GM19239 (cell line): ENCODE measurements around the gene CTBP1.

Source experiments
- DNase-seq: peaks from one replicate; pipeline ENCODE4 v3.0.0; 2011; ENCODE audit warnings: low spot score; ENCODE audit not compliant: insufficient read length
- FAIRE-seq: peaks from 2 replicates; lab custom pipeline; 2011; peaks lifted over from hg19 to GRCh38; lab: Jason Lieb, UNC

CTBP1 gene

DNA sequence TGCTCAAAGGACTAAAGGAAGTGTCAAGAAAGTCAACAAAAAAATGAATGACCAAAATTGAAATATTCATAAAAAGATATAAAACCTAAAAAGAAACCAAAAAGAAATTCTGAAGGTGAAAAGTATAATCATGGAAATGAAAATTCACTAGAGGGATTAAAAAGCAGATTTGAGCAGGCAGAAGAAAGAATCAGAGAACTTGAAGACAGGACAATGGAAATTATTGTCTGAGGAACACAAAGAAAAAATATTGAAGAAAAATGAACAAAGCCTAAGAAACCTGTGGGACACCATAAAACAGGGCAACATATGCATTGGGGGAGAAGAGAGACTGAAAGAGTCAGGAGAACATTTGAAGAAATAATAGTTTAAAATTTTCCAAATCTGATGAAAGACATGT is 66.6 kb downstream of the CTBP1 start:
- DNase-seq (no peak), FAIRE-seq (no peak)

DNA sequence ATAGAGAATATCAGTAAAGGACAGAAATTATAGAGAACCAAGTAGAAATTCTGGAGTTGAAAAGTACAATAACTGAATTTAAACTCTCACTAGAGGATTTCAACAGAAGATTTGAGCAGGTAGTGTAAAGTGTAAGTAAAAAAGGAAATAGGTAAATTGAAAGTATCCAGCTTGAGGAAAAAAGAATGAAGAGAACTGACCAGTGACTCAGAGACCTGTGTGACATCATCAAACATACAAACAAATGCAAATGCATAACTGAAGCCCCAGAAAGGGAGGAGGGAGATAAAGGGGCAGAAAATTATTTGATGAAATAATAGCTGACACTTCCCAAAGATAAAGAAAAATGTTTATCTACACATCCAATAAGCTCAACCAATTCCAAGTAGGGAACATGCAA is 68.3 kb downstream of the CTBP1 start:
- FAIRE-seq (no peak), DNase-seq (no peak)

DNA sequence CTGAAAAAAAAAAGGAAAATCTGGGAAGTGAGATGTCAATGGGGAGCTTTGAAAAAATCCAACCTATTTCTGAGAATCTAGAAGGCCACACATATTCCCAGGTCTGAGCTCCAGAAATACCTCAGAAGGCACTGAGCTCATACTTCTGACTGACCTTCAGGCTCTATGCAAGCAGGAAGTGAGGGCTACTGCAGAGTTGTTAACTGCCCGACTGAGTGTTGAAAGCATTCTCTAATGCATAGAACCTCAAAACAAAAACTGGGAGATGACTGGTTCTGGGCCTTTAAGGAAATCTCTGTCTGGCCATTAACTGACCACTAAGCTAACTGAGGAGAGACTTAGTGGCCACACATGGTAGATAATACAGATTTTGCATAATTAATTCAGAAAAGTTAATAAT is 69.0 kb downstream of the CTBP1 start:
- DNase-seq (no peak), FAIRE-seq (no peak)

DNA sequence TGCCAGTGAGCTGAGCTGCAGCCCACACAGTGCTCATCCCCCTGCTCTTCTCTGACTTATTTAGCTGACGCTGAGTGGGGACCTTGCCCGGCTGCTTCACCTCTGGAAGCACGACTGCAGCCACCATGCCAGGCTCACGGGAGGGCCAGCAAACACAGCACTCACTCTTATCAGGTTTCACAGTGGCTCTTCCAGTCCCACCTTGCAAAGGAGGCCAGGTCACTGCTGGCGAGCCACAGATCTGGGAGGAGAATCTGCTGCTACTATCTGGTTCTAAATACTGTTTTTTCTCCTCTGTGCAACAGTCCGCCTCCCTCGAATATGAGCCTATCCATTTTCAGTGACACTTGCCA is 69.9 kb downstream of the CTBP1 start:
- FAIRE-seq (no peak), DNase-seq (no peak)

DNA sequence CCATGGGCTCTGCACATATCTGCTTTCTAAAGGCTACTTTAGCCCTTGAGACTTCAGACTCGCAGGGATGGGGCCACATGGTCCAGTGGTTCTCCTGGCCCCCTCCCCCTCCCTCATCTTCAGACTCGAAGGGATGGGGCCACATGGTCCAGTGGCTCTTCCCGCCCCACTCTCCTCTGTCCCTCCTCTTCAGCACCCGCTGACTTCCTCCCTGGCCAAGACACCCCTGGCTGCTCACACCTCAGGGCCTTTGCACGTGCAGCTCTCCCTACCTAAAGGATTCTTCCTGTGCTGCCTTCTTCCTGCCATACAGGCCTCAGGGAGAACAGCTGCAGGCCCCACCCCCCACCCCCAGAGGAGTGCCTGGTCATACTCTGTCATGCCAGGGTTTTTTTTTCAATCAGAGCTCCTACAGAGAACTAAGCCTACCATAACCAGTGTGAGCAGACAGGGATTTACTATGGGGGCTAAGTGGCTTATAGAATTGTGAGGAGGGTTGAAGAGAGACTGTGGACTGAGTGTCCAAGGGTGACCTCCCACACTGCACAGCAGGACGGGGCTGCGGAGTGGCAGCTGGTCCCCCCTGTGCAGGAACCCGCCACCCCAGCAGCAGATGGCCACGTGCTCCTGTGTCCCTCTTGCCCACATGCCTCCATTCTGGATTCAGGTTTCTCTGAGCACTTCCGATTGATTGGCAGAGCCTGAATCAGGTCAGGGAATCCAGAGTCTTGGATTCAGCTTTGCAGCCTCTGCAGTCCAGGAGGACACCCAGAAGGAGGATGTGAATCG is 70.4 kb downstream of the CTBP1 start:
- FAIRE-seq (no peak), DNase-seq (no peak)

DNA sequence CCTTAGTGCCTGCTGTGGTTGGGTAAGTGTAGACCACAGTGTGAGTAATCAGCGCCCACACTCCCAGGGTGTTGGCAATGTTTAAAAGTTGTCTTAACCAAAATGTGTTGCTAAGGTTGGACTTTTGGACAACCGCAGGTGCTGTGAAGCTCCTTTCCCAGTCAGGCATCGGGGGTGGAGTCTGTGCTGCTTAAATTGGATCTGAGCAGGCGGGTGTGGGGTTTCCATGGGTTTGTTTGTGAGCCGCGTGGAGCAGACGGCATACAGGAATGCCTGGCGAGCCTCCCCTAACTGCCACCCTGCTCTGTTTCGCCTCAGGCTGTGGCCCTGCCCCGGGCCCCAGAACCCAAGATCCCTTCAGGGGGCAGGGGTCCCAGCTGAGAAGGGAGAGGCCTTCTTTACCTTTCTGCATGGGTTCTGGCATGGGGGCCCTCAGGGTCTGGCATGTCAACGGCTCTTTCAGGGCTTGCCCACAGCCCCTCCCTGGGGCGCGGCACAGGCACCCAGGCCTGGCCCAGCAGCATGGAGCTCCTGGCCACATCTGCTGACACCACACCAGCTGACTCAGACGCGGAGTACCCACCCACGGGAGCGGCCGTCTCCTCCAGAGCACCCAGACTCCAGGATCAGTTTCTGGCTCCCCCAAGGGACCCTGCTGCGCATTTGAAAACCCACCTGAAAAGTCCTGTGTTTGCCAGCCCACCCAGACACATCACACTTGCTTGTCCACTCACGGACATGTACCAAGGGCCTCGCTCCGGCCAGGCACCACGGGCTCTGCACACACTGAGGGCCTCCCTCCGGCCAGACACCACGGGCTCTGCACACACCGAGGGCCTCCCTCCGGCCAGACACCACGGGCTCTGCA is 71.4 kb downstream of the CTBP1 start:
- FAIRE-seq = no peak
- no peak for DNase-seq

DNA sequence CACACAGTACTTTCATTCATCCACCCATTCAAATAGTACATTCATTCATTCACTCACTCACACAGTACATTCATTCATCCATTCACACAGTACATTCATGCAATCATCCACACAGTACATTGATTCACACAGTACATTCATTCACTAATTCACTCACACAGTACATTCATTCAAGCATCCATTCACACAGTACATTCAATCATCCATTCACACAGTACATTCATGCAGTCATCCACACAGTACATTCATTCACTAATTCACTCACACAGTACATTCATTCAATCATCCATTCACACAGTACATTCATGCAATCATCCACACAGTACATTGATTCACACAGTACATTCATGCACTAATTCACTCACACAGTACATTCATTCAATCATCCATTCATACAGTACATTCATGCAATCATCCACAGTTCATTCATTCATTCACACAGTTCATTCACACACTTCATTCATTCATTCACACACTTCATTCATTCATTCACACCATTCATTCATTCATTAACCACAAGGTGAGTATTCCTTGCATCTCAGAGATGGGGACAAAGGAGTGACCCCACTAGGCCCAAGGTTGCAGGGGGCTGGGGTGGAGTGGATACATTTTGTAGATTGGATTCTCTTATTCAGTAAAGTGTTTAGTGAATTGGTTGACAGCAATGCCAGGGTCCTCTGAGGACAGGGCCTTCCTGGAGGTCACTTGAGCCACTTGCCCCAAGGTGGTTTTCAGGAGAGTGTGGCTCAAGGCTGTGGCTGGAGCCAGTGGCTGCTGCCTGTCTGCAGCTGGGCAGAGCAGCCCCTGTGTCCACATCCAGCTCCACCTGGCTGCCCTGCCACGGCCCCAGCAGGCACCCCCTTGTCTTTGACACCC is 72.3 kb downstream of the CTBP1 start:
- DNase-seq (no peak), FAIRE-seq (no peak)

DNA sequence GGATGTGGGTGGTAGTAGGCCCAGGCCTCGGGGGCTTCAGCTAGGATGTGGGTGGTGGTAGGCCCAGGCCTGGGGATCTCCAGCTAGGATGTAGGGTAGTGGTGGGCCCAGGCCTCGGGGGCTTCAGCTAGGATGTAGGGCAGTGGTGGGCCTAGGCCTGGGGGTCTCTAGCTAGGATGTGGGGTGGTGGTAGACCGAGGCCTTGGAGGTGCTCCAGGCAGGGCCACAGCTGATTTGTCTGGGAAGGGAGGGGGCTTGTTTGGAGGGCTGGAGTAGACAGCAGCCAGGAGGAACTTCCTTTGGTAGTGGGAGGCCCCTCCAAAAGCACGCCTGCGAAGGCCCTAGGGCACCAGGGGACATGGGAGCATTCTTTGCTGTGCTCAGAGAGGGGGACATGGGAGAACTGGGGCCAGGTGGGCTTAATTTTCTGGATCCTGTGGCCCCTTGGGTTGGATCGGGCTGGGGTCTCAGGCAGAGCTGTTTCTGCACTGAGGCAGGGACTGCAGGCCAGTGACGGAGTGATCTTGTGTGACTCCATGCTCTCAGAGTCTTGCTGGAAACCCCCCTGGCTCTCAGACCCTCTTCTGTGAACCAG is 73.2 kb downstream of the CTBP1 start:
- FAIRE-seq = no peak
- no peak for DNase-seq

DNA sequence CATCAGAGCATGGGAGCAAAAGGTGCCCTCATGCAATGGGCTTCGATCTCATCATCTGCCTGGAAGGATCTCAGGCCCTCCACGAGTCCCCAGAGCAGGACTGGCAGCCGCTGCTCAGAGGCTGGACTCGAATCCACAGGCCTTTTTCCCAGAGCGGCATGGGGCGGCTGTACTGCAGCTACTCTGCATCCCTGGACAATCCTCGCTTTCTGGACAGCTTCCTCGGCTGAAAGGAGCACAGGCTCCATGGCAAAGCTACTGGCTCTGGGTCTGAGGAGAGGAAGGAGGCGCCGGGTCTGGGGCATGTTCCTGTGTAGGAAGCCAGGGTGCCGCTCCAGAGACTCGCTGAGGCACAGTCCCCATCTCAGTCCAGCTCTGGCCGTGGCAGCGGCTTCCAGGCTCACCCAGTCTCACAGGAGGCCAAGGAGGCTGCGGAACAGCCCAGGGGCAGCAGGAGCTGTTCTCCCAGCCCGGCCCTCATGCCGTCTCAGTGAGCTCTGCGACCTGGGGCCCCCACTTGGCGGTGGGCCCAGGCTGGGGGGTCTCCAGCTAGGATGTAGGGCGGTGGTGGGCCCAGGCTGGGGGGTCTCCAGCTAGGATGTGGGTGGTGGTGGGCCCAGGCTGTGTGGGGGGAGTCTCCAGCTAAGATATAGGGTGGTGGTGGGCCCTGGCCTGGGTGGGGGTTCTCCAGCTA is 73.8 kb downstream of the CTBP1 start:
- FAIRE-seq (no peak), DNase-seq (no peak)

DNA sequence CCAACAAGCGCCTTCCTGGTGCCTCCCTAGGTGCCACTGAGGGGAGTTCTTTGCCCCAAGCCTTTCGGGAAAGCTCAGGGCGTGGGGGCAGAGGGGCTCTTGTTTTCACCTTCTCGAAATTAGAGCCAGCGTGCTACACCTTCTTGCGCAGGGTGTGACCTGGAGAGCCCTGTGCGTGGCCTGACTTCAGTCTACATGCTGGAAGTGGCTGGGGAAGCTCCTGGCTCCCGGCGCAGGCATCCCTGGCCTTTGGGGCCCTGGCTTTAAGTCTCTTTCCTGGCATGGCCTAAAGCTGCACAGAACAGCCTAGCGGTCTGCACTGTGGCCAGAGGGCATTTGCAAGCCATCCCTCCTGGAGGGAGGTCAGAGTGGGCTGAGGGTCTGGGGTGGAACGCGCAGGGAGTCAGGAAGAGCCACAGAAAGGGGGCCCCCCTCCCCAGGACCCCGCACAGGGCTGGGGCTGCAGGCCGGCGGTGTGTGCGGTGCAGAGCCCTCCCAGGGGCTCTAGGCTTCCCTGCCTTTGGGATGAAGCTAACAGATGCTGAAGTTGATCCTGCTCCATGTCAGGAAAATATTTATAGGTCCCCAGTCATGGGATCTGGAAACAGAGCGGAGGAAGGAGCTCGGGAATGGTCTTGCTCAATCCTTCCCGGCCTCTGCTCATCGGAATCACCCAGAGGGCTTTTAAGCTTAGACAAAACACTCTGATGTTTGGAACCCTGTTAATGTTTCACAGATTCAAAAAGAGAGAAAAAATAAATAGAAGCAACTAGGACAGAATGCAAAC is 75.8 kb downstream of the CTBP1 start:
- FAIRE-seq (no peak), DNase-seq (no peak)

DNA sequence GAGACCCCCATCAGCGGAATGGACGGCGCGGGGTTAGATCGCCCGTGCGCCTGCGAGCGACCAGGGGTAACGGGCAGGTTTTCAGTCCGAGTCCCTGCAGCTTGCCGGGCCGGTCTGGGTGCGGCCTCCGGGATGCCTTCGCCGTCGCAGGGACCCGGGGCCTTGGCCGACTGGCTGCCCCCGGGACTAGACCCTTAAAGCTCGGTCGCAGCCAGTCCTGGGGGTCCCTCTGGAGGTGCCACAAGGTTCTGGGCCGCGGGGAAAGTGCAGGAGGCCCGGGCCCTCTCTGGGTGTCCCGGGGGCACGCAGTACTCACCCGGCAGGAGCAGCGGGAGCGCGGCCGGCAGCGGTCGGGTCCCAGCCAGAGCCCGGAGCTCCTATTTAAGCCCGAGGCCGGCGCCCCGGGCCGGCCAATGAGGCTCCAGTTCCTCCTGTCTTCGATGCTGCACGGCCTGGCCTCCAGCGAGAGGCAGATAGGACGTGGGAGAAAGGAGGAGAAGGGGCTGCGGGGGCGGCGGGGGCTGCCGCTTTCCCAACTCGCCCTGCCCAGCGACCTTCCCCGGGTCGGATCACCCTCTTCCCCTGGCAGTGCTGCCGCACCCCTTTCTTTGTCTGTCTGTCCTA is 76.6 kb downstream of the CTBP1 start, which contains the start of gene SPON2:
SPON2 (minus strand) TSS at position 356 of the 624 bp plus-strand sequence.
- DNase-seq (no peak), FAIRE-seq (no peak)

DNA sequence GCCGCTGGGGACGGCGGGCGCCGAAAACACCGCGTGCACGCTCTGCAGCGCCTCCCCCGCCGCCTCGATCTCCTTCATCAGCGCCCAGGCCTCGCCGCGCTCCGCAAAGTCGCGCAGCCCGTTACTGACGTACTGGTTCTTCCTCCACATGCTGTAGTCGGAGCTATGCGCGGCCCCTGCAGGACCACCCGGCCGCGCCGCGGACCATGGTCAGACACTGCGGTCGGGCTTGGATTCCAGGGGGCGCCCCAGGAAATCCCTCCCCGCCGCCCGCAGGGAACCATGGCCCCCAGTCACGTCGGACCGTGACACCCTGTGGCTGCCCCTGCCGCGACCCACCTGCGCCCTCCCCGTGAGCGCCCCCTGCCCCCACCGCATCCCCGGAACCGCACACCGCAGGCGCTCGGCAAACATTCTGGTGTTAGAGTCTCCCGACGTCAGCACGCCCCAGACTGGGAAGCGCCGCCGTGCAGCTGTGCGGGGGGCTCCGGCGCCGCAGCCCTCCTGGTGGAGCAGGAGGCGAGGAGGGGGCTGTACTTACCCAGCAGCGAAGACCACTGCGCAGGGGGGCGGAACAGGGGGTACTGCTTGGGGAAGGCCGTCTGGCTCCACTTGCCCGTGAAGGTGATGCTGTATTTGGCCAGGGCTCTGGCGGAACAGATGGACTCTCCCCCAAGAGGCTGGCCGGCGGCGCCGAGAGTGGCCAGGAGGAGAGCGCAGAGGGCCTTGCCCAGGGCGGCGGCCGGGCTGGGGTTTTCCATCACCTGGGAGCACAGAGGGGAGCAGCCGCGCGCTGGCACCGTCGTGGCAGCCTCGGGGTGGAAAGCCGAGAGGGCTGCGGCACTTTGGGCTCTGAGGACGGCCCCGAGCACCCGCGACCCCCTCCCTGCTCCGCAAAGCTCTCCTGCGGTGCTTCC is 77.4 kb downstream of the CTBP1 start:
- DNase-seq (no peak), FAIRE-seq (no peak)

DNA sequence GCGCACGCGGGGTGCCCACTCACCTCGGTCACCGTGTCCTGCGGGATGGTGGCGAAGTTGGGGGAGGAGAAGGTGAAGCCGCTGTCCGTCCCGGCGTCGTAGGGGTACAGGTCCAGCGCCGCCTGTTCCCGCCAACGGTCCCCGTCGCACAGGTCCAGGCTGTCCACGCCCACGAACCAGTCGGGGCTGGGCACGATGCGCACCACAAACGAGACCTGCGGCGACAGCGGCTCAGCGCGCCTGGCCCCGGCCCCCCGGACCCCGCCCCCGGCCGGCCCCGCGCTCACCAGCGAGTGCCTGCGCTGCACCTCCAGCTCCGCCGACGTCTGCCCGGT is 78.0 kb downstream of the CTBP1 start:
- DNase-seq = no peak
- FAIRE-seq = no peak

DNA sequence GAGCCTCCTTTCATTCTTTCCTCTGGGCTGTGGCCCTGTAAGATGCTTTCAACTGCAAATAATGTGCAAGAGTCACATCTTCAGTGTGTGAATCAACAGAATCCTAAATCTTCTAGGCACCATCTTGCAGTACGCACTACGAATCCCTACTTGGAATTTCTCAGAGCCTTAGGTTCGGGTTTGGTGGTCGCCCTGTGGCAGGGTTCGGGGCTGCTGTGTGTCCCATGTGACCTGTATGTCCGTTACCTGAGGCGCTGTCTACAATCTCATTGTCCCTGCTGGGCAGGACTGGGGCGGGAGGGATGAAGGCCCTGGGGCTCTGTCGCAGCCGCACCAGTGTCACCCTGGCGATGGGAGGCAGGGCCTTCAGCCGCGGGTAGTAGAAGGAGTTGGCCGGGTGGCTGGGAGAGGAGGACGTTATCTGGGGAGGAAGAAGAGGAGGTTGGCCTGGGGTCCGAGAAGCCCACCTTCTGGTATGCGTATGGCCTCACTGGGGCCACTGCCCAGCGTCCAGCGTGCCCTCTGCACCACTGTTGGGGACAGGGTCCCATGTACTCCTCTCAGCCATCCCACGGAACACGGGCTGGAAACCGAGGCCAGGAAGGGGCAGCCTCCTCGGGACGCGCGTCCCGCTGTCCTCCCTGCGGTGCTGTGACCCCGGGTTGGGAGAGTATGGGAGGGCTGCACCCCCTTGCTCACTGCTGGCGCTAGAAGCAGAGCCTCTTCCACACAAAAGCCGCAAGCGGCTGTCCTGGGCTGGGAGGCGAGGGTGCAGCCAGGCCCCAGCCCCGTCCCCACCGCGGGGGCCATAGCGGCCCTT is 78.6 kb downstream of the CTBP1 start:
- DNase-seq (no peak), FAIRE-seq (no peak)

DNA sequence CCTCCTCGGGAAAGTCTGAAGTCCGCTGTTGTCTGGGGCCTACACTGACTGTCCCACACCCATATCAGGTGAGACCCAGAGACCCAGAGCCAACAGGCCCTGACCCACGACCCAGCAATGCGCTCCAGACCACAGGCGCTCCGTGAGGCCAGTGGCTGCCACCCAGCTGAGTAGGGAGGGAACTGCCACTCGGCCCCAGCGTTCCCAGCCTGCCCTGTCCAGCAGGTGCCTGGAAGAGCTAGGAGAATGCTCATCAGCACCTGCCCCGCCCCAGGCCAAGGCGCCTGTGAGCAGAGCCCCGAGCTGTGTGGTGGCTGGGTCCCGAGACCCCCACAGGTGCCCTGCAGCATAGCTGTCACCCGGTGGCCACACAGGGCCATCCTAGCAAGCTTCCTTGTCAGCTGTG is 79.2 kb downstream of the CTBP1 start:
- FAIRE-seq (no peak), DNase-seq (no peak)

DNA sequence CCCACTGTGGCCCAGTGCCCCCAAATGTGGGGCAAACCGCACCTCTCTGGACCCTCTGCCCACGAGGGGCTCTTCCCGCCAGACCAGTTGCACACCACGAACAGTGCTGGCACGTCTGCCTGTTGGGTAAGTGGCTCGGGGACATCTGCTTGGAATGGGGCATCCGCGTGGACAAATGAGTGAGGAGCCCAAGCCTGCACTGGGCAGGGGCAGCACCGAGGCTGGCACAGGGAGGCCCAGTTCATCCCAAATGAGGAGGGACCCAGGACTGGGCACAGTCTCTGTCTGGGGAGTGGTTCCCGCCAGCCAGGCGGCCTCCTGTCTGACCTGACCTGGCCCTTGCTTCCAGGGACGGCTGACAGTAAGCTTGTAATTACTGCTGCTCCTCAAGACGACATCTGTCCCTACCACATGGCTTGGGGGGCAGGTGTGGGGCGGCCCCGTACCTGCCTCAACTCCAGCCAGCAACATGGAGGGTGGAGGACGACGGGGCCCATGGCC is 79.7 kb downstream of the CTBP1 start:
- FAIRE-seq (no peak), DNase-seq (no peak)
